GM11168 (cell line): ENCODE data around the gene TRAPPC4.
"Not testable (repeated sequence)": the region's sequence is repeated elsewhere in the genome, so short reads cannot be mapped to it uniquely, and the experiment has no call there.

Source experiments
- in situ Hi-C: fragments of 300-500 bp; cut with MboI; formaldehyde crosslinking; loops from one replicate; pipeline ENCODE4 v1.12.0; 2022; ENCODE audit warnings: low sequenced_read_pairs; ENCODE audit not compliant: unreplicated experiment

The TRAPPC4 gene

GRCh38 chr11:119030329-119031047, 11.9 kb downstream of the TRAPPC4 start, which contains the start of gene SLC37A4:
Gene SLC37A4 (minus strand): TSS chr11:119030877.
- in situ Hi-C loops, result no loop called here

DNA sequence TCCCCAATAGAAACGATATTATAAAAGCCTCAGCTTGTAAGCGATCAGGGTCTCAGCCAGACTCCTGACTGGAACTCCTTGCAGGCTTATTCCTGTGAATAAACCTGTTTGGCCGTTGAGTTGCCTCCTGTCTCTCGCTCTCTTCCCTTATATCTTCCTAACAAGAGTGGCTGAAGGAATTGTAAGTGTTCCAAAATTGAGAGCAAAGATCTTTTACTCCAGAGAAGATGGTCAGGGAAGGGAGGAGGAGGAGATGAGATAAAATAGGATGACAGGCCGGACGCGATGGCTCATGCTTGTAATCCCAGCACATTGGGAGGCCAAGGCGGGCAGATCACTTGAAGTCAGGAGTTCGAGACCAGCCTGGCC, 13.3 kb downstream of the TRAPPC4 start:
- in situ Hi-C loops, result no loop called here

- in situ Hi-C loops, result not testable (repeated sequence)
Measured at GRCh38 chr11:119033421-119033820, 14.9 kb downstream of the TRAPPC4 start.

- in situ Hi-C loops, result no loop called here
Measured at GRCh38 chr11:119034813-119035212, 16.2 kb downstream of the TRAPPC4 start.

DNA sequence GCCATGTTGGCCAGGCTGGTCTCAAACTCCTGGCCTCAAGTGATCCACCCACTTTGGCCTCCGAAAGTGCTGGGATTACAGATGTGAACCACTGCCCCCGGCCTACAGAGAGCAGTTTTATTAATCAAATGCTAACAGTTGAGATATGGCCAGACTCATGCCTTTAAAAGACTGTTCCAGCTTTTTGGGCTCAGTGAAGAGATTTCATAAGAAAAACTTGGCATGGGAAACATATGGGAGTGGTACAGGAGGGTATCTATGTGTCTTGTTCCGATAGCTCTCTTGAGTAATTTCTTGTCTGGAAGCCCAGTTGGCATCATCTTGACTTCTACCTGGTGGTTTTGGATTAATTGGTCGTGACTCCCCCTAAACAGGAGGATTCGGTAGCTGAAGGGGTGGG, 20.3 kb downstream of the TRAPPC4 start:
- in situ Hi-C loops, result no loop called here

GRCh38 chr11:119039471-119039870, 20.9 kb downstream of the TRAPPC4 start:
- in situ Hi-C loops, result not testable (repeated sequence)

DNA sequence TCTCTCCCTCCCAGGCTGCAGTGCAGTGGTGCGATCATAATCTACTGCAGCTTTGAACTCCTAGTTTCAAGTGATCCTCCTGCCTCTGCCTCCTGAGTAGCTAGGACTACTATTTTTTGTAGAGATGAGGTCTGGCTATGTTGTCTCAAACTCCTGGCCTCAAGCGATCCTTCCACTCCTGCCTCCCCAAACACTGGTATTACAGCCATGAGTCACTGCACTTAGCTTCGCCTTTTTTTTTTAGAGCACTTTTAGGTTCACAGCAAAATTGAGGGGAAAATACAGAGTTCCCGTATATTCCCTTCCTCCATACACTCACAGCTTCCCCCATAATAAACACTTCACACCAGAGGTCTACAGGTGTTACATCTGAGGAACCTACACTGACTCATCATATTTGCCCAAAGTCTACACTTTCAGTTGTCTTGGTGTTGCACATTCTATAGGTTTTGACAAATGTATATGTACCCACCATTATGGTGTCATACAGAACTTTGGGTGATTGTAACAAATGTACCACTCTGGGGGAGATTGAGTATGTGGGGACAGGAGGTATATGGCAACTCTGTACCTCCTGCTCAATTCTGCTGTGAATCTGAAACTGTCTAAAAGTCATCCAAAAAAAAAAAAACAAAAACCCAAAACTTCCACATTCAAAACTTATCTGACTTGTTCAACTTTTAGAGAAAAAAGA, 23.4 kb downstream of the TRAPPC4 start:
- in situ Hi-C loops, result no loop called here

- in situ Hi-C loops, result no loop called here
Measured at GRCh38 chr11:119042927-119043326, 24.4 kb downstream of the TRAPPC4 start.

- in situ Hi-C loops, result no loop called here
Measured at GRCh38 chr11:119044708-119045107, 26.1 kb downstream of the TRAPPC4 start.

DNA sequence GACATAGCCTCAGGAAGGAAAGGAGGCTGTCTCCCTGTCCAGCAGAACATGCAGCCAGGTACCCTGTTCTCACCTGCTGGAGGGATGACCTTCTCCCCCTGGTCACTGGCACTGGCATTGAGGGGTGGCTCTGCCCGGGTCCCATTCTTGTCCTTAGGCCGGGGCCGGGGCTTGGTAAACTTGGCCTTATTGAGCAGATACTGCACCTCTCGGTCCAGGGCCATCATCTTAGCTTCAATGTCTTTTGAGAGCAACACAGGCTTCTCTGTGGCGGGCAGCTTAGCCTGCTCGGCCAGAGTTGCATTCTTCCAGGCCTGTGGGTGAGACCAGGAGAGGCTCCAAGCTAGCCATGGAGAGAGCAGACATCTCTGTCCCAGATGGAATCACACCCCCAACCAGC, 27.9 kb downstream of the TRAPPC4 start:
- in situ Hi-C loops, result no loop called here

GRCh38 chr11:119047205-119047604, 28.6 kb downstream of the TRAPPC4 start:
- in situ Hi-C loops, result no loop called here

DNA sequence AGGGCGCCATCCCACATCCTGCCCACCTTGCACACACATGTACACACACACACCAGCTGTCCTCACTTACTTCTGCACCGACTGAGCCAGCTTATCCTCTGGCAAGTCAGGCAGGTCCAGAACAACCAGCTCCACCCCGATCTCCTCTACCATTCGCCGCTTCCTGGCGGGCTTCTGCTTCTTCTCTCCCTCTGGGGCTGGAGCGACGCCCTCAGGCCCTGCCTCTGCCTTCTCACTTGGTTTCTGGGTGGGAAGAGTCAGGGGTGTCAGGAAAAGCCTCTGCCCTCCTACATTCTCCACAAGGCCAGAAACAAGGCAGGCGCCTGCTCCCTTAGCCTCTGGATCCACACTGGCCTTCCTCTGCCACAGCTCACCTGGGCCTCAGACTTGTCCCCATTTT, 30.1 kb downstream of the TRAPPC4 start:
- in situ Hi-C loops, result no loop called here

DNA sequence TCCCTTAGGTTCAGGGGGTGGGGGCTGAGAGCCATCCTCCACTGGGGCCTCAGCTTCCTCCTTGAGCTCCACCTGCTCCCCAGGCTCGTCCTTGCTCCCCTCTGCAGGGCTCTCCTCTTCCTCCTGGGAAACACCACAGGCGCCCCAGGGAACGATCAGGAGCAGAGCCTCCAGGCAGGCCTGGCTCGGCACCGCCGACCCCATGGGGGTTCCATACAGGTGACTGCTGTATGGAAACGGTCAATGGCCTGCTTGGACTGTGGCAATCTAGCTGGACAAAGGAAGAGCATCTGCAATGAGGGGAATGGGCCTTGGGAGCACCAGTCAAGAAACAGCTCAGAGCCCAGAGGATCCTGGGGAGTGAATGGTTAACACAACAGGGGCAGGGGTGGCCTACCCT, 30.5 kb downstream of the TRAPPC4 start:
- in situ Hi-C loops, result no loop called here

DNA sequence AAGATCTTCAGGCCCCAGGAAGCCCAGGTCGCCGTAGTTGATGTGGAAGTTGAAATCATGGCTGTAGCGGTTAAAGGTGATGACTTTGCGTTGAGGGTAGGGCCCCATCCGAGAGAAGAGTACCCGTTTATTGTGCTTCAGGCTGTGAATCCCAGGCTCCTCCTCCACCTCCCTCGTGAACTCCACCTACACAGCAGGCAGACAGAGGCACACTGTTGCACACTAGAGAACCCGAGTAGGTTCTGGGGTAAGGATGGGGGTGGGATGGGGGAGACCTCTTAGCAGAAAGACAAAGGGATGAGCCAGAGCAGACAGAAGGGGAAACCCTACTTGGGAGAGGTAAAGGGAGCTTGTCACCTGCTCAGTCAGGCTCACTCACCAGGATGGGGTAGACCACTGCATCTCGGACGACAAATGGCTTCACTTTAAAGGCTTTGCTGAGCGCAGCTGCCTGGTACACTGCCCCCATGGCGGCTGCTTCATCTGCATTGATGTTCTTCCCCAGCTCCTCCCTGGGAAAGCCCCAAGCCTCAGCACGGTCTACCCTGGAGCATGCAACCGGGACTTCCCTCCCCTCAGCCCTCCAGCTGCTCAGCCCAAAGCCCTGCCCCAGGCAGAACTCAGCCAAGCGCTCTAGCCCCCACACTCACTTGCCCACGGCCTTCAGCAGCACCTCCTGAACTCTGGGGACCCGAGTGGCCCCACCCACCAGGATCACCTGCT, 33.0 kb downstream of the TRAPPC4 start:
- in situ Hi-C loops, result no loop called here

DNA sequence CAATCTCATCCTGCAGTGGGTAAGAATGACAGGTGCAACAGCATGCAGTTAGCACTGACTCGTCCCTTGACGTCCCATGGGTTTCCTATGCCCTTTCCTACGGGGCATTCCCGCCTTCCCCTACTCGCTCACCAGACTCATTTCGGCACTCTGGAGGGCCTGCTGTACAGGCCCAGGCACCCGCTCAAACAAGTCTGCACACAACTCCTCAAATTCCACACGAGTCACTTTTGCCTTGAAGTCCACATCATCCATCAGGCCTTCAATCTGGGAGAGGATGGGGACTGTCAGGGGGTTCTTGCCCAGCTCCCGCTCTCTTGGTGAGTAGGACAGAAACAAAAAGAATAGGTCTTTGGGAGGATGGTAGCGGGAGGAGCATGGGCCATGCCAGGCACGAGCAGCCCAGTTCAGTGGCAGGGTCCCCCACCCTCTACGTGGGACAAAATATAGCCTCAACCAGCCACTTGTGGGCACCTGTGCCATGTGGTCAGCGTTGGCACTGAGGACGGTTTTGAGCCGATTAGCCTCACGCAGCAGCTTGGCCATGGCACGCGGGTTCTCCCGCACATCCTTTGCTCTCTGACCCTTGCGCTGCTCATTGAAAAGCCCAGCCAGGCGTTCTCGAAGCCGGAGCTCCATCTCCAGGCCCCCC, 33.7 kb downstream of the TRAPPC4 start:
- in situ Hi-C loops, result no loop called here

- in situ Hi-C loops, result no loop called here
Measured at GRCh38 chr11:119054418-119054817, 35.9 kb downstream of the TRAPPC4 start.

- in situ Hi-C loops, result no loop called here
Measured at GRCh38 chr11:119055901-119056300, 37.3 kb downstream of the TRAPPC4 start.

DNA sequence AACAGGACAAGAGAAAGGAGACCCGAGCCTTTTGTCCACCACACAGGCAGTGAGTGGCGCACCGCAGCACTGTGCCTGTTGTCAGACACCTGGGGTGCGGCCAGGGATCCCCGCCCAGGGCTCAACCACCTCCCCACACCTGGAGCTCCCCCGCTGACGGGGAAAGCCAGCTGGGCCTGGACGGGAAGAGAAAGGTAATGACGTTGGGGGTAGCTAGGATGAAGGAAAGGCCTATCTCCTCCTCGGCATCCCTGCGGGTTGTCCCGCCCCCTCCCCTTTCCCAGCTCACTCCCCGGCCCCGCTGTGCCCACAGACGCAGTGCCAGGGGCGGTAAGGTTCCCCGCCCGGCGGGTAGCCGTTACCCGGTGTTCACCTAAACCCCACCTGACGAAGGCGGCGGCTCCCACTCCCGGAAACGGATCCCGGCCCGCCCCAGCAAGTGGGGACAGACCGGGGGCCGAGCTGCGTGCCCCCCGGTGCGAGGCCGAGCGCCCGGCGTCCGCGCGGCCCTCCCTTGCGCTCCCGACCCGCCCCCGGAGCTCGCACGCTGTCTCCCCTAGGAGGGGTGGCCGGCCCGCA, 37.9 kb downstream of the TRAPPC4 start:
- in situ Hi-C loops, result no loop called here

DNA sequence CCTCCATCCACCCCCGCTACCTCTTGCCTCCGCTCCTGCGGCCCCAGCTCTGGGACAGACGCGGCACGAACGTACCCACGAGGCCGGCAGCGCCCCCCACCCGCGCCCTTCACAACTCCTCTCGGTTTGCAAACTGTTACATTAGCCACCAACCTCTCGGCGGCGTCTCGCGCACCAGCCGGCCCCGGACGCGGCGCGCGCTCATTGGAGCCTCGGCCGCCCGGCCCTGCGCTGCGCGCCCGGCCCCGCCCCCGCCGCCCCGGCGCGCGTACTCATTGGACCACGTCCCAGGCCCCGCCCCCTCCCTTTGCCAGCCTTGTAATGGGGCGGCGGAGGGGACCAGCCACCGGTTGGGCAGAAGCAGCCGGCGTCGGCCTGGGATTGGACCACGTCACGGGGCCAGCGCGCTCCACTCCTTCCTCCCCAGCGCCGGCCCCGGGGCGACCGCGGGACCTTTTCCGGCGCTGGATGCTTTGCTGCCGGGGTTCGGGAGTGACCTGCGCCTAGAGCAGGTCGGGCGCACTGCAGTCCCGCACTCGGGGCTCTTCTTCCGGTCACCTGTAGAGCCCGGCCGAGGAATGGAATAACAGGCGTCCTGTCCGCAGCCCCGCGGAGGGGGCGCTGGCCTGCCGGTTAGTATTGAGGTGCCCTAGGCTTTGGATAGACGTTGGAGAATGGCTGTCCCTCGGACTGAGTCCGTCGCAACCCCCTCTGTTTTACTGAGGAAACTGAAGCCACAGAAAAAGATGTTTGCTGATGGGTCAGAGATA, 38.6 kb downstream of the TRAPPC4 start, which contains the start of gene HYOU1:
TSS of gene HYOU1 (minus strand) at position 206 of the 770 bp plus-strand sequence. CDS start 1,045 bp downstream, outside the sequence.
- in situ Hi-C loops, result no loop called here

- in situ Hi-C loops, result not testable (repeated sequence)
Measured at GRCh38 chr11:119059128-119059527, 40.6 kb downstream of the TRAPPC4 start.
